B cell (primary cell): ENCODE data around the gene OR11H7. TPM values are rescaled to one million over a fixed set of nuclear protein-coding genes. Genes with fewer than 3 reads are reported as not detected.

Experiments
- ATAC-seq: fragments of 200-7000 bp; cut with Tn5 transposase; one replicate; pipeline ENCODE4 v1.10.0; 2021; ENCODE audit warnings: low read depth, mild to moderate bottlenecking, moderate number of reproducible peaks, moderate library complexity
- CTCF ChIA-PET: fragments of 350-600 bp; sonication (Branson Sonifier 250); formaldehyde crosslinking; loops from one replicate; lab custom pipeline; 2021; ENCODE audit warnings: antibody characterized with exemption, inconsistent platforms; lab: Charles Lee
- POLR2A ChIA-PET: fragments of 350-600 bp; sonication (Branson Sonifier 250); formaldehyde crosslinking; loops from one replicate; lab custom pipeline; 2021; ENCODE audit warnings: antibody characterized with exemption; lab: Charles Lee
- DNase-seq: peaks from one replicate; pipeline ENCODE4 v3.0.0; 2013
- H2AFZ ChIP-seq: 2 replicates; pipeline ENCODE4 v1.6.1; 2012; ENCODE audit warnings: mild to moderate bottlenecking, low read depth, low read length; ENCODE audit not compliant: insufficient read depth, poor library complexity, severe bottlenecking
- H3K27ac ChIP-seq, 2 donors: 1 replicate in 1 of 2; 2 replicates in 1 of 2; pipeline ENCODE4 v1.5.1; 2012 to 2013; ENCODE audit warnings: low read length in 2 of 2, mild to moderate bottlenecking in 2 of 2, moderate library complexity in 1 of 2
- H3K27me3 ChIP-seq, 4 experiments: fragments of 200-600 bp in 1 of 4; sonication (generic) in 1 of 4; replicated peaks in 1 of 4; 1 replicate in 2 of 4; 2 replicates in 2 of 4; pipeline versions ENCODE4 v1.6.1 to v1.7.0; 2013 to 2016; ENCODE audit warnings: low read length in 3 of 4, mild to moderate bottlenecking in 2 of 4, mixed read lengths in 1 of 4, moderate library complexity in 1 of 4; ENCODE audit not compliant: insufficient read depth in 4 of 4, control insufficient read depth in 3 of 4; ENCODE audit errors: control extremely low read depth in 1 of 4
- H3K36me3 ChIP-seq, 2 experiments: replicated peaks in 1 of 2; 1 replicate in 1 of 2; 2 replicates in 1 of 2; pipeline versions ENCODE4 v1.6.1 to v1.7.1; 2013; ENCODE audit warnings: low read length in 1 of 2; ENCODE audit not compliant: insufficient read depth in 2 of 2, control insufficient read depth in 1 of 2; ENCODE audit errors: control extremely low read depth in 1 of 2, extremely low read depth in 1 of 2
- H3K4me1 ChIP-seq, 2 donors: fragments of 200-600 bp in 1 of 2; sonication (generic) in 1 of 2; 1 replicate in 1 of 2; 2 replicates in 1 of 2; pipeline versions ENCODE4 v1.5.1 to v1.6.1; 2013 to 2017; ENCODE audit warnings: low read length in 2 of 2; ENCODE audit not compliant: control insufficient read depth in 2 of 2, insufficient read depth in 2 of 2
- H3K4me2 ChIP-seq: replicated peaks from 2 replicates; pipeline ENCODE3; 2012; ENCODE audit warnings: mild to moderate bottlenecking, low read depth, low read length; ENCODE audit not compliant: poor library complexity, severe bottlenecking
- H3K4me3 ChIP-seq, 5 experiments: fragments of 200-600 bp in 1 of 5; sonication (generic) in 1 of 5; 1 replicate in 3 of 5; 2 replicates in 2 of 5; pipeline versions ENCODE4 v1.5.1 to v1.7.0; 2011 to 2016; ENCODE audit warnings: low read length in 4 of 5, mild to moderate bottlenecking in 4 of 5, low read depth in 2 of 5, control low read depth in 1 of 5, moderate library complexity in 1 of 5; ENCODE audit not compliant: insufficient read depth in 1 of 5; ENCODE audit errors: control extremely low read depth in 1 of 5, extremely low read depth in 1 of 5
- H3K79me2 ChIP-seq: fragments of 200-600 bp; sonication (generic); one replicate; pipeline ENCODE4 v1.6.0; 2016; ENCODE audit warnings: low read length; ENCODE audit not compliant: control insufficient read depth, insufficient read depth
- H3K9ac ChIP-seq: fragments of 200-600 bp; sonication (generic); 2 replicates; pipeline ENCODE4 v1.6.1; 2017; ENCODE audit warnings: mild to moderate bottlenecking, low read length, moderate library complexity
- H3K9me3 ChIP-seq, 3 donors: one replicate each; pipeline versions ENCODE4 v1.6.1 to v1.7.1; 2013; ENCODE audit warnings: low read length in 2 of 3; ENCODE audit not compliant: control insufficient read depth in 2 of 3, insufficient read depth in 1 of 3; ENCODE audit errors: control extremely low read depth in 1 of 3
- H4K20me1 ChIP-seq: 2 replicates; pipeline ENCODE4 v1.6.0; 2012; ENCODE audit warnings: mild to moderate bottlenecking, low read length; ENCODE audit not compliant: insufficient read depth, control insufficient read depth, poor library complexity, severe bottlenecking
- H3K27ac Mint-ChIP-seq: one replicate; pipeline ENCODE4 v1.8.0; 2021; ENCODE audit warnings: mixed read lengths
- H3K27me3 Mint-ChIP-seq: one replicate; pipeline ENCODE4 v1.8.0; 2021; ENCODE audit warnings: mixed read lengths
- H3K4me1 Mint-ChIP-seq: one replicate; pipeline ENCODE4 v1.8.0; 2021; ENCODE audit warnings: mixed read lengths
- H3K4me3 Mint-ChIP-seq: one replicate; pipeline ENCODE4 v1.8.0; 2021; ENCODE audit warnings: mixed read lengths
- H3K9me3 Mint-ChIP-seq: one replicate; pipeline ENCODE4 v1.8.0; 2022; ENCODE audit warnings: mixed read lengths; ENCODE audit not compliant: insufficient read depth
- EZH2 ChIP-seq: IDR thresholded peaks from 2 replicates; pipeline ENCODE4 v1.6.1; 2012; ENCODE audit warnings: borderline replicate concordance, low read depth, mild to moderate bottlenecking, moderate library complexity, low read length; ENCODE audit not compliant: insufficient read depth, poor library complexity, severe bottlenecking
- WGBS: methylation state at CpG from one replicate; pipeline ENCODE4 v1.1.5; 2013; ENCODE audit warnings: missing lambda C conversion rate; ENCODE audit not compliant: insufficient coverage; 5-methylcytosine and 5-hydroxymethylcytosine counted together
- intact Hi-C: fragments of 100-400 bp; cut with micrococcal nuclease; formaldehyde crosslinking; loops from one replicate; pipeline ENCODE4 v1.10.0; 2022
- polyA plus RNA-seq: library from polyadenylated mRNA; depleted of rRNA; stranded (reverse); fragments of >200 nt; gene quantifications from 2 replicates; pipeline ENCODE4 v1.2.3, GENCODE V29; 2012
- total RNA-seq, 2 donors: library from RNA; stranded (reverse); fragments of 120-200 nt in 1 of 2; gene quantifications; 1 replicate in 1 of 2; 2 replicates in 1 of 2; pipeline versions ENCODE4 v1.2.3 to v1.2.4, GENCODE V29; 2013 to 2022
- TF ChIP-seq, protein P1 (sequence below): fragments of 200-600 bp; IDR thresholded peaks from one replicate; pipeline ENCODE4 v1.8.0; 2022; ENCODE audit warnings: antibody characterized with exemption, mild to moderate bottlenecking

OR11H7 gene
- total and polyA plus RNA-seq, 2 donors (not counting 1 experiment from before 2014, with no cell fraction given) = not detected

DNA sequence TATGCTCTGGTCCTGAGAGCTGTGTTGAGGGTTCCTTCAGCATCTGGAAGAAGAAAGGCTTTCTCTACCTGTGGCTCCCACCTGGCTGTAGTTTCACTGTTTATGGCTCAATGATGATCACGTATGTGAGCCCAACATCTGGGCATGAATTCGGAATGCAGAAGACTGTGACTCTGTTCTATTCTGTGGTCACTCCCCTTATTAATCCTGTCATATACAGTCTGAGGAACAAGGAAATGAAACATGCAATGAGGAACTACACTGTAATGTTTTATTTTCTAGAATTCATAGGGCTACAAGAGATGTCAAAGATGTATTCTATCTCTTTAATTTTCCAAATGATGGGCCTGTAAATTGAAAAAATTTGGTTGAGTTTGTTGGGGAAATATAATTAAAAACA lies 48.9 kb upstream of the OR11H7 start:
- TF ChIP-seq EZH2 = no peak
- TF ChIP-seq, protein P1, sequence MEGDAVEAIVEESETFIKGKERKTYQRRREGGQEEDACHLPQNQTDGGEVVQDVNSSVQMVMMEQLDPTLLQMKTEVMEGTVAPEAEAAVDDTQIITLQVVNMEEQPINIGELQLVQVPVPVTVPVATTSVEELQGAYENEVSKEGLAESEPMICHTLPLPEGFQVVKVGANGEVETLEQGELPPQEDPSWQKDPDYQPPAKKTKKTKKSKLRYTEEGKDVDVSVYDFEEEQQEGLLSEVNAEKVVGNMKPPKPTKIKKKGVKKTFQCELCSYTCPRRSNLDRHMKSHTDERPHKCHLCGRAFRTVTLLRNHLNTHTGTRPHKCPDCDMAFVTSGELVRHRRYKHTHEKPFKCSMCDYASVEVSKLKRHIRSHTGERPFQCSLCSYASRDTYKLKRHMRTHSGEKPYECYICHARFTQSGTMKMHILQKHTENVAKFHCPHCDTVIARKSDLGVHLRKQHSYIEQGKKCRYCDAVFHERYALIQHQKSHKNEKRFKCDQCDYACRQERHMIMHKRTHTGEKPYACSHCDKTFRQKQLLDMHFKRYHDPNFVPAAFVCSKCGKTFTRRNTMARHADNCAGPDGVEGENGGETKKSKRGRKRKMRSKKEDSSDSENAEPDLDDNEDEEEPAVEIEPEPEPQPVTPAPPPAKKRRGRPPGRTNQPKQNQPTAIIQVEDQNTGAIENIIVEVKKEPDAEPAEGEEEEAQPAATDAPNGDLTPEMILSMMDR = no peak
- ChIA-PET CTCF (no interaction called here), POLR2A (no interaction called here)
- H2AFZ ChIP-seq = no peak overlapping the region
- intact Hi-C loops = no loop called here
- H3K9me3 ChIP-seq = no peaks in the 10 kb centered on the region
- Mint-ChIP-seq H3K27ac (no peak overlapping the region), H3K4me1 (peaks cover 2% of the 10 kb centered on the region), H3K9me3 (peaks cover 2% of the 10 kb centered on the region), H3K4me3 (no peak overlapping the region), H3K27me3 (peaks cover 15% of the 10 kb centered on the region)
- H3K79me2 ChIP-seq = no peaks in the 10 kb centered on the region
- H3K4me1 ChIP-seq = no peaks in the 10 kb centered on the region
- no peak overlapping the region for H3K27ac ChIP-seq
- DNase-seq (no peak), ATAC-seq (no peak)
- H3K9ac ChIP-seq = no peak overlapping the region
- H3K36me3 ChIP-seq = no peaks in the 10 kb centered on the region
- no peak overlapping the region for H3K4me3 ChIP-seq
- no peaks in the 10 kb centered on the region for H3K27me3 ChIP-seq
- H3K4me2 ChIP-seq = no peak overlapping the region
- H4K20me1 ChIP-seq = no peaks in the 10 kb centered on the region
- WGBS = no CpG with 5 or more reads among the region's 2 CpGs

DNA sequence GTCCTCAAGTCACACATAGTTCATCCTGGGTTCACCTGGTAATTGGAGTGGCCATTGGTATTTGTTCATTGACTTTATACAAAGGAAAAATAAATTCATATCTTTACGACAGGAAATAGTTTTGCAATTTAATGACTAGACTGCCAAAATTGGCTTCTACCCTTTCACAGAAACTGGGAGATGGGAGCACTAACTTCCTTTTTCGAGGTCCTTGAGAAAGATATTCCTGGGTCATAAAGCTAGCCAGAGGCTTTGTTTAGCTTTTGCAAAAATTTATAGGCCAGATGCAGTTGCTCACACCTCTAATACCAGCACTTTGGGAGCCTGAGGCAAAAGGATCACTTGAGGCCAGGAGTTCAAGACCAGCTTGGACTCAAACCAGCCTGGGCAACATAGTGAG lies 48.3 kb upstream of the OR11H7 start:
- Histone ChIP-seq H3K27ac (no peak overlapping the region), H4K20me1 (no peaks in the 10 kb centered on the region), H3K9me3 (no peaks in the 10 kb centered on the region), H3K4me2 (no peak overlapping the region), H3K9ac (no peak overlapping the region), H3K4me3 (no peak overlapping the region), H2AFZ (no peak overlapping the region), H3K36me3 (no peaks in the 10 kb centered on the region), H3K79me2 (no peaks in the 10 kb centered on the region), H3K4me1 (no peaks in the 10 kb centered on the region), H3K27me3 (no peaks in the 10 kb centered on the region)
- no peak overlapping the region for H3K4me3 Mint-ChIP-seq
- peaks cover 2% of the 10 kb centered on the region for H3K9me3 Mint-ChIP-seq
- no peak for TF ChIP-seq EZH2
- TF ChIP-seq, protein P1 = no peak
- CTCF ChIA-PET = no interaction called here
- peaks cover 2% of the 10 kb centered on the region for H3K4me1 Mint-ChIP-seq
- intact Hi-C loops = no loop called here
- POLR2A ChIA-PET = no interaction called here
- DNase-seq (no peak), ATAC-seq (no peak)
- no peak overlapping the region for H3K27ac Mint-ChIP-seq
- 100% methylated on average over 1 of the region's 2 CpGs for WGBS
- H3K27me3 Mint-ChIP-seq = peaks cover 16% of the 10 kb centered on the region
